SU-DHL-6 (cell line): ENCODE results near the gene CRISPLD2.

Source experiments
- CTCF ChIP-seq: fragments of 200-600 bp; sonication (generic); IDR thresholded peaks from one replicate; pipeline ENCODE4 v1.5.1; 2017; ENCODE audit warnings: antibody characterized with exemption, mild to moderate bottlenecking, low read length, moderate library complexity; ENCODE audit not compliant: insufficient read depth, poor library complexity, severe bottlenecking
- EZH2phosphoT487 ChIP-seq: fragments of 200-600 bp; sonication (generic), shearing (Covaris generic); conservative IDR thresholded peaks from 2 replicates; pipeline ENCODE4 v1.6.1; 2018; ENCODE audit warnings: mild to moderate bottlenecking, antibody characterized with exemption, low read length, moderate library complexity, mixed read lengths

DNA sequence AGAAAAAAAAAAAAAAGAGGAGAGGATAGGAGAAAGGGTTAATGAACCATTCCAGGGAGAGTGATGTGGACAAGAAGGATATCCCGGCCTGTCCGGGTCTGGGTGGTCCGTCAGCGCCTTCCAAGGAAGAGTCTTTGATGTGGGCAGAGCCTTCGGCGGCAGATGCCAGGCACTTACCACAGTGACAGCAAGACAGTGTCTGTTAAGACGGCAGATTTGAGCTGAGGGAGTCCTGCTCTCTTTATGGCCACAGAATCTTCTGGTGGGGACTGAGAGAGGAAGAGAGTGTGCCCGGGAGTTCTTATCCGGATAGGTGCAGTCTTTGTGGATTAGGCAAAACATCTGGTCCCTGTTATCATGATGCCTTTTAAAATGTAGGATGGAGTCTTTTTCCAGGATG, 96.4 kb downstream of the CRISPLD2 start:
- TF ChIP-seq CTCF (no peak), EZH2phosphoT487 (no peak)
